GM19328 (cell line): ENCODE results near the gene GPR148.

Experiments
- ATAC-seq: cut with Tn5 transposase; IDR thresholded peaks from one replicate; pipeline ENCODE4 v1.9.1; 2021; ENCODE audit warnings: mild to moderate bottlenecking, moderate library complexity; ENCODE audit not compliant: unreplicated experiment

The GPR148 gene

GRCh38 chr2:130768191-130768855 lies 39.5 kb downstream of the GPR148 start:
- no peak for ATAC-seq

- ATAC-seq, result no peak
These were observed 40.6 kb downstream of the GPR148 start for GRCh38 chr2:130769343-130769907.

GRCh38 chr2:130776550-130776949 lies 47.7 kb downstream of the GPR148 start:
- no peak for ATAC-seq

GRCh38 chr2:130778781-130779180 lies 49.9 kb downstream of the GPR148 start:
- ATAC-seq, result no peak
